ENCODE data around the gene PLCB4.

DNA sequence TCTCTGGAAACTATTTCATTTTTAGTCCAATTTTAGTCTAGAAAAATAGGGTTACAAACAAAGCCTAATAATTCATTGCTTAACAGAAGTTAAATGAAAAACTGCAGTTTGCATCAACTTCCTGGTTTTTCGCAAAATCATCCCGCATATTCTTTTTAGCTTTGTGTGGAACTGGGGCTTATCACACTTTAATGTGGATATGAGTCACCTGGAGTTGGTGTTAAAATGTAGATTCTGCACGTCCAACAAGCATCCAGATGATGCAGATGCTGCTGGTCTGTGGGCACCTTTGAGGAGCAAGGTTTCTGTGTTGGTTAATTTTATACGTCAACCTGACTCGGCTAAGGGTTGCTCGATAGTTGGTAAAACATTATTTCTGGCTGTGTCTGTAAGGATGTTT lies 126.1 kb downstream of the PLCB4 start:
- TF ChIP-seq, protein P1, sequence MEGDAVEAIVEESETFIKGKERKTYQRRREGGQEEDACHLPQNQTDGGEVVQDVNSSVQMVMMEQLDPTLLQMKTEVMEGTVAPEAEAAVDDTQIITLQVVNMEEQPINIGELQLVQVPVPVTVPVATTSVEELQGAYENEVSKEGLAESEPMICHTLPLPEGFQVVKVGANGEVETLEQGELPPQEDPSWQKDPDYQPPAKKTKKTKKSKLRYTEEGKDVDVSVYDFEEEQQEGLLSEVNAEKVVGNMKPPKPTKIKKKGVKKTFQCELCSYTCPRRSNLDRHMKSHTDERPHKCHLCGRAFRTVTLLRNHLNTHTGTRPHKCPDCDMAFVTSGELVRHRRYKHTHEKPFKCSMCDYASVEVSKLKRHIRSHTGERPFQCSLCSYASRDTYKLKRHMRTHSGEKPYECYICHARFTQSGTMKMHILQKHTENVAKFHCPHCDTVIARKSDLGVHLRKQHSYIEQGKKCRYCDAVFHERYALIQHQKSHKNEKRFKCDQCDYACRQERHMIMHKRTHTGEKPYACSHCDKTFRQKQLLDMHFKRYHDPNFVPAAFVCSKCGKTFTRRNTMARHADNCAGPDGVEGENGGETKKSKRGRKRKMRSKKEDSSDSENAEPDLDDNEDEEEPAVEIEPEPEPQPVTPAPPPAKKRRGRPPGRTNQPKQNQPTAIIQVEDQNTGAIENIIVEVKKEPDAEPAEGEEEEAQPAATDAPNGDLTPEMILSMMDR (IDR thresholded peaks at IDR 0.05): no peak
- TF ChIP-seq POLR2A (IDR thresholded peaks at IDR 0.05): no peak

Measured in testis (tissue), 2 donors.